ENCODE measurements around the gene GABBR2.

The GABBR2 gene

GRCh38 chr9:98660541-98660940 lies 48.2 kb downstream of the GABBR2 start:
- TF ChIP-seq TEAD4 (IDR thresholded peaks at IDR 0.05) = no peak
- no peak for TF ChIP-seq REST (IDR thresholded peaks at IDR 0.05; ENCODE audit: low read depth)
- no peak for TF ChIP-seq TCF12 (IDR thresholded peaks at IDR 0.05; ENCODE audit: low read depth)
- no peak for TF ChIP-seq EP300 (IDR thresholded peaks at IDR 0.05; ENCODE audit: borderline replicate concordance)
- no peak for TF ChIP-seq USF1 (IDR thresholded peaks at IDR 0.05)
- TF ChIP-seq MAX (IDR thresholded peaks at IDR 0.05) = no peak
- TF ChIP-seq EGR1 (IDR thresholded peaks at IDR 0.05) = no peak
- no peak for TF ChIP-seq FOXM1 (IDR thresholded peaks at IDR 0.05; ENCODE audit: borderline replicate concordance, low read depth)
- TF ChIP-seq CEBPB (IDR thresholded peaks at IDR 0.05) = no peak
- no peak for TF ChIP-seq NFIC (IDR thresholded peaks at IDR 0.05)
- no peak for TF ChIP-seq RAD21 (IDR thresholded peaks at IDR 0.05; ENCODE audit: low read depth)
- TF ChIP-seq YY1 (IDR thresholded peaks at IDR 0.05; ENCODE audit: low read depth) = no peak
- no peak for TF ChIP-seq TAF1 (IDR thresholded peaks at IDR 0.05; ENCODE audit: low read depth)
- no peak for TF ChIP-seq ZBTB7A (IDR thresholded peaks at IDR 0.05; ENCODE audit: low read depth)
- TF ChIP-seq CREB1 (IDR thresholded peaks at IDR 0.05; ENCODE audit: low read depth) = no peak

- TF ChIP-seq MAX (IDR thresholded peaks at IDR 0.05) (no peak), YY1 (IDR thresholded peaks at IDR 0.05; ENCODE audit: low read depth) (no peak), USF1 (IDR thresholded peaks at IDR 0.05) (no peak), EP300 (IDR thresholded peaks at IDR 0.05; ENCODE audit: borderline replicate concordance) (no peak), FOXM1 (IDR thresholded peaks at IDR 0.05; ENCODE audit: borderline replicate concordance, low read depth) (no peak), REST (IDR thresholded peaks at IDR 0.05; ENCODE audit: low read depth) (no peak), TCF12 (IDR thresholded peaks at IDR 0.05; ENCODE audit: low read depth) (no peak), RAD21 (IDR thresholded peaks at IDR 0.05; ENCODE audit: low read depth) (no peak), TEAD4 (IDR thresholded peaks at IDR 0.05) (no peak), NFIC (IDR thresholded peaks at IDR 0.05) (no peak), ZBTB7A (IDR thresholded peaks at IDR 0.05; ENCODE audit: low read depth) (no peak), EGR1 (IDR thresholded peaks at IDR 0.05) (no peak), TAF1 (IDR thresholded peaks at IDR 0.05; ENCODE audit: low read depth) (no peak), CREB1 (IDR thresholded peaks at IDR 0.05; ENCODE audit: low read depth) (no peak), CEBPB (IDR thresholded peaks at IDR 0.05) (no peak)
Observed at GRCh38 chr9:98658951-98659351, 49.8 kb downstream of the GABBR2 start.

GRCh38 chr9:98657897-98658296 lies 50.8 kb downstream of the GABBR2 start:
- no peak for TF ChIP-seq EP300 (IDR thresholded peaks at IDR 0.05; ENCODE audit: borderline replicate concordance)
- no peak for TF ChIP-seq RAD21 (IDR thresholded peaks at IDR 0.05; ENCODE audit: low read depth)
- no peak for TF ChIP-seq USF1 (IDR thresholded peaks at IDR 0.05)
- no peak for TF ChIP-seq TCF12 (IDR thresholded peaks at IDR 0.05; ENCODE audit: low read depth)
- no peak for TF ChIP-seq TAF1 (IDR thresholded peaks at IDR 0.05; ENCODE audit: low read depth)
- no peak for TF ChIP-seq FOXM1 (IDR thresholded peaks at IDR 0.05; ENCODE audit: borderline replicate concordance, low read depth)
- TF ChIP-seq REST (IDR thresholded peaks at IDR 0.05; ENCODE audit: low read depth) = no peak
- TF ChIP-seq TEAD4 (IDR thresholded peaks at IDR 0.05) = no peak
- TF ChIP-seq YY1 (IDR thresholded peaks at IDR 0.05; ENCODE audit: low read depth) = no peak
- TF ChIP-seq CEBPB (IDR thresholded peaks at IDR 0.05) = no peak
- no peak for TF ChIP-seq CREB1 (IDR thresholded peaks at IDR 0.05; ENCODE audit: low read depth)
- no peak for TF ChIP-seq EGR1 (IDR thresholded peaks at IDR 0.05)
- TF ChIP-seq ZBTB7A (IDR thresholded peaks at IDR 0.05; ENCODE audit: low read depth) = no peak
- no peak for TF ChIP-seq MAX (IDR thresholded peaks at IDR 0.05)
- no peak for TF ChIP-seq NFIC (IDR thresholded peaks at IDR 0.05)
